Activated CD8-positive, alpha-beta memory T cell treated with anti-CD3 and anti-CD28 coated beads, Interleukin-2, amount 50 U/mL, for 24 hours (primary cell): ENCODE results near the gene CYP21A2.
"Not testable (repeated sequence)": the region's sequence is repeated elsewhere in the genome, so short reads cannot be mapped to it uniquely, and the experiment has no call there.

ENCODE experiments used
- DNase-seq: peaks from one replicate; pipeline ENCODE4 v3.0.0-alpha.2; 2020; ENCODE audit errors: extremely low read depth

CYP21A2 gene

GRCh38 chr6:32055756-32056155 is 17.5 kb downstream of the CYP21A2 start:
- not testable (repeated sequence) for DNase-seq

- no peak for DNase-seq
Observed at GRCh38 chr6:32056254-32056653, 18.0 kb downstream of the CYP21A2 start.

GRCh38 chr6:32057966-32058365 is 19.8 kb downstream of the CYP21A2 start:
- DNase-seq: no peak

GRCh38 chr6:32058511-32058963 is 20.3 kb downstream of the CYP21A2 start:
- no peak for DNase-seq

- no peak for DNase-seq
Observed at GRCh38 chr6:32060966-32061655, 22.9 kb downstream of the CYP21A2 start.

GRCh38 chr6:32064706-32065105 is 26.5 kb downstream of the CYP21A2 start:
- DNase-seq: no peak

GRCh38 chr6:32067521-32067920 is 29.3 kb downstream of the CYP21A2 start:
- not testable (repeated sequence) for DNase-seq

- not testable (repeated sequence) for DNase-seq
Observed at GRCh38 chr6:32068315-32068714, 30.1 kb downstream of the CYP21A2 start.

GRCh38 chr6:32068867-32069266 is 30.7 kb downstream of the CYP21A2 start:
- no peak for DNase-seq

- no peak for DNase-seq
Observed at GRCh38 chr6:32069460-32069859, 31.2 kb downstream of the CYP21A2 start.

GRCh38 chr6:32069878-32070515 is 31.8 kb downstream of the CYP21A2 start:
- no peak for DNase-seq

GRCh38 chr6:32070814-32071543 is 32.8 kb downstream of the CYP21A2 start:
- DNase-seq: no peak

- DNase-seq: no peak
Observed at GRCh38 chr6:32073101-32073500, 34.9 kb downstream of the CYP21A2 start.

GRCh38 chr6:32073613-32074012 is 35.4 kb downstream of the CYP21A2 start:
- DNase-seq: no peak

GRCh38 chr6:32074996-32075532 is 36.8 kb downstream of the CYP21A2 start:
- no peak for DNase-seq

- no peak for DNase-seq
Observed at GRCh38 chr6:32075781-32076180, 37.6 kb downstream of the CYP21A2 start.

GRCh38 chr6:32076321-32076809 is 38.1 kb downstream of the CYP21A2 start:
- DNase-seq: no peak

- no peak for DNase-seq
Observed at GRCh38 chr6:32079566-32080290, 41.5 kb downstream of the CYP21A2 start.

- no peak for DNase-seq
Observed at GRCh38 chr6:32081168-32081990, 43.2 kb downstream of the CYP21A2 start.

GRCh38 chr6:32082478-32082877 is 44.3 kb downstream of the CYP21A2 start:
- DNase-seq: no peak

GRCh38 chr6:32082935-32083334 is 44.7 kb downstream of the CYP21A2 start:
- no peak for DNase-seq
